OCI-LY3 (cell line): ENCODE results near the gene TMEM213.

Experiments used
- H2AFZ ChIP-seq: fragments of 200-600, 300-600 bp; shearing (Covaris generic); 2 replicates; pipeline ENCODE4 v1.6.0; 2014; ENCODE audit warnings: antibody characterized with exemption, low read depth, low read length
- H3K27ac ChIP-seq: fragments of 200-600, 300-600 bp; sonication (generic); 2 replicates; pipeline ENCODE4 v1.5.1; 2014; ENCODE audit warnings: mild to moderate bottlenecking, low read length, moderate library complexity, mixed read lengths
- H3K27me3 ChIP-seq: fragments of 200-600, 300-600 bp; sonication (generic); 2 replicates; pipeline ENCODE4 v1.6.1; 2014; ENCODE audit warnings: low read depth, low read length, mixed read lengths
- H3K36me3 ChIP-seq: fragments of 200-600, 300-600 bp; sonication (generic); replicated peaks from 2 replicates; pipeline ENCODE3; 2014; ENCODE audit warnings: low read depth, low read length, mixed read lengths
- H3K4me1 ChIP-seq: fragments of 300-600, 200-600 bp; sonication (generic); 2 replicates; pipeline ENCODE4 v1.6.1; 2014; ENCODE audit warnings: low read length, mixed read lengths
- H3K4me2 ChIP-seq: fragments of 200-600, 300-600 bp; sonication (generic); 2 replicates; pipeline ENCODE4 v1.6.1; 2014; ENCODE audit warnings: low read length, mixed read lengths
- H3K4me3 ChIP-seq: fragments of 300-600, 200-600 bp; sonication (generic); 2 replicates; pipeline ENCODE4 v1.5.1; 2014; ENCODE audit warnings: antibody characterized with exemption, mild to moderate bottlenecking, low read length, moderate library complexity
- H3K79me2 ChIP-seq: fragments of 300-600, 200-600 bp; shearing (Covaris generic); 2 replicates; pipeline ENCODE4 v1.6.1; 2014; ENCODE audit warnings: mild to moderate bottlenecking, low read length, mixed read lengths
- H3K9ac ChIP-seq: fragments of 300-600, 200-600 bp; shearing (Covaris generic); 2 replicates; pipeline ENCODE4 v1.6.0; 2014; ENCODE audit warnings: mild to moderate bottlenecking, low read length, moderate library complexity
- H3K9me3 ChIP-seq: fragments of 200-600, 300-600 bp; shearing (Covaris generic); 2 replicates; pipeline ENCODE4 v1.6.1; 2014; ENCODE audit warnings: low read length, mixed read lengths; ENCODE audit not compliant: insufficient read depth
- H4K20me1 ChIP-seq: fragments of 200-600, 300-600 bp; sonication (generic); 2 replicates; pipeline ENCODE4 v1.6.1; 2016; ENCODE audit warnings: low read length, mixed read lengths; ENCODE audit not compliant: insufficient read depth
- CTCF ChIP-seq: fragments of 200-600, 300-600 bp; sonication (generic); IDR thresholded peaks from 2 replicates; pipeline ENCODE4 v1.5.1; 2014; ENCODE audit warnings: antibody characterized with exemption, low read length, low read depth
- EZH2phosphoT487 ChIP-seq: fragments of 200-600 bp; shearing (Covaris generic); IDR thresholded peaks from 2 replicates; pipeline ENCODE4 v1.6.1; 2018; ENCODE audit warnings: antibody characterized with exemption, mixed run types, low read depth

The TMEM213 gene

GRCh38 chr7:138868711-138869110 is 70.9 kb downstream of the TMEM213 start:
- Histone ChIP-seq H3K4me2 (no peak overlapping the region), H3K9me3 (no peaks in the 10 kb centered on the region), H3K27ac (no peak overlapping the region), H3K9ac (no peak overlapping the region), H3K79me2 (no peaks in the 10 kb centered on the region), H4K20me1 (no peaks in the 10 kb centered on the region), H3K27me3 (no peaks in the 10 kb centered on the region), H3K36me3 (no peaks in the 10 kb centered on the region), H3K4me3 (no peak overlapping the region), H3K4me1 (peaks cover 5% of the 10 kb centered on the region; the same call in 1 of the 2 replicates), H2AFZ (no peak overlapping the region)
- TF ChIP-seq EZH2phosphoT487 (no peak), CTCF (no peak)

- no peaks in the 10 kb centered on the region for H3K9me3 ChIP-seq
- TF ChIP-seq EZH2phosphoT487 (no peak), CTCF (no peak)
- H3K36me3 ChIP-seq = no peaks in the 10 kb centered on the region
- H3K4me2 ChIP-seq = no peak overlapping the region
- no peak overlapping the region for H3K4me3 ChIP-seq
- H2AFZ ChIP-seq = no peak overlapping the region
- H3K9ac ChIP-seq = no peak overlapping the region
- H3K79me2 ChIP-seq = no peaks in the 10 kb centered on the region
- no peaks in the 10 kb centered on the region for H3K27me3 ChIP-seq
- H3K4me1 ChIP-seq = peaks cover 5% of the 10 kb centered on the region; the same call in 1 of the 2 replicates
- H4K20me1 ChIP-seq = no peaks in the 10 kb centered on the region
- no peak overlapping the region for H3K27ac ChIP-seq
Measured at GRCh38 chr7:138869353-138869752, 71.6 kb downstream of the TMEM213 start.

- H3K79me2 ChIP-seq = no peaks in the 10 kb centered on the region
- H4K20me1 ChIP-seq = no peaks in the 10 kb centered on the region
- no peak overlapping the region for H3K4me3 ChIP-seq
- TF ChIP-seq CTCF = no peak
- no peak for TF ChIP-seq EZH2phosphoT487
- H3K9me3 ChIP-seq = no peaks in the 10 kb centered on the region
- peaks cover 2% of the 10 kb centered on the region; the same call in 1 of the 2 replicates for H3K4me1 ChIP-seq
- no peak overlapping the region for H2AFZ ChIP-seq
- H3K27me3 ChIP-seq = no peaks in the 10 kb centered on the region
- no peak overlapping the region for H3K27ac ChIP-seq
- no peak overlapping the region for H3K9ac ChIP-seq
- no peaks in the 10 kb centered on the region for H3K36me3 ChIP-seq
- H3K4me2 ChIP-seq = no peak overlapping the region
Measured at GRCh38 chr7:138871065-138871813, 73.4 kb downstream of the TMEM213 start.

GRCh38 chr7:138871814-138872090 is 74.0 kb downstream of the TMEM213 start:
- Histone ChIP-seq H3K27ac (no peak overlapping the region), H3K27me3 (no peaks in the 10 kb centered on the region), H3K9me3 (no peaks in the 10 kb centered on the region), H3K4me2 (no peak overlapping the region), H3K79me2 (no peaks in the 10 kb centered on the region), H4K20me1 (no peaks in the 10 kb centered on the region), H2AFZ (no peak overlapping the region), H3K9ac (no peak overlapping the region), H3K4me3 (no peak overlapping the region), H3K4me1 (no peaks in the 10 kb centered on the region), H3K36me3 (no peaks in the 10 kb centered on the region)
- no peak for TF ChIP-seq EZH2phosphoT487
- no peak for TF ChIP-seq CTCF
